Stimulated activated effector memory CD8-positive, alpha-beta T cell treated with anti-CD3 and anti-CD28 coated beads, Interleukin-12 subunit alpha, Interleukin-12 subunit beta, amount 100 ng/mL, for 72 hours (primary cell): Measurements from ENCODE around the gene CLASRP.
"Not testable (repeated sequence)": the region's sequence is repeated elsewhere in the genome, so short reads cannot be mapped to it uniquely, and the experiment has no call there.

Source experiments
- ATAC-seq: fragments of 150-1000 bp; cut with Tn5 transposase; 2 replicates; pipeline ENCODE4 v1.10.0; 2021
- DNase-seq, 2 donors: peaks; one replicate each; pipeline ENCODE4 v3.0.0; 2021 to 2022; ENCODE audit warnings: low spot score in 2 of 2
- H3K27ac Mint-ChIP-seq: one replicate; pipeline ENCODE4 v1.8.0; 2022; ENCODE audit warnings: mild to moderate bottlenecking, mixed read lengths
- H3K36me3 Mint-ChIP-seq: one replicate; pipeline ENCODE4 v1.8.0; 2022; ENCODE audit warnings: mild to moderate bottlenecking, mixed read lengths
- H3K4me1 Mint-ChIP-seq: one replicate; pipeline ENCODE4 v1.8.0; 2022; ENCODE audit warnings: mixed read lengths
- H3K4me3 Mint-ChIP-seq: one replicate; pipeline ENCODE4 v1.8.0; 2022; ENCODE audit warnings: mild to moderate bottlenecking, mixed read lengths
- H3K9me3 Mint-ChIP-seq: one replicate; pipeline ENCODE4 v1.8.0; 2022; ENCODE audit warnings: mixed read lengths

CLASRP gene

DNA sequence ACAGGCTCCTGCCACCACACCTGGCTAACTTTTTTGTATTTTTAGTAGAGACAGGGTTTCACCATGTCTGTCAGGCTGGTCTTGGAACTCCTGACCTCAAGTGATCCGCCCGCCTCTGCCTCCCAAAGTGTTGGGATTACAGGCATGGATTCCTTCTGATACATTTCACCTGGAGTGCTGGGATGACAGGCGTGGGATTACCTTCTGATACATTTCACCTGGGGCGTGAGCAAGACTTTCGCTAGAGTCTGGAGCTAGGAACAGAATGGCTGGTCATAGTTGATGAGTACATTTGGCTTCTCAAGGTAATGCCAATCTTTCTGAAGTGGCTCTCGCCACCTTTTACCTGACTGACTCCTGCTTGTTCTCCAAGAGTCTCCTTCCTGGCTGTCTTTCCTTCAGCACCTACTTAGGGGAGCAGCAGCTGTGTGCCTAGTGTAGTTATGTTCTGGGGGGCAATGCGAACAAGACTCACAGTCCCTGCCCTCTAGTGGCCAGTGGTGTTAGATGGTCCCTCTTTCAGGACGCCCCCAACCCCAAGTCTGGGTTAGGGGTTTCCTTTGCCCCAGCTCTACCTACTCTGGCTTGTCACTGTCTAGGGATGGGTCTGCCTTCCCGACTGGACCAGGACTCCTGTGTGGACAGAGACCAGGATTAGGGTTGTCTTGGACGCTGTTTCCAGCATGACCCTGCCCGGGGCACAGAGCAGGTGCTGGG is 73.4 kb downstream of the CLASRP start:
- no peak for DNase-seq
- Mint-ChIP-seq H3K9me3 (no peaks in the 10 kb centered on the region), H3K4me3 (no peak overlapping the region), H3K27ac (peak overlapping the region; percentile 52), H3K36me3 (peaks cover 4% of the 10 kb centered on the region), H3K4me1 (peaks cover 51% of the 10 kb centered on the region)
- ATAC-seq = no peak

DNA sequence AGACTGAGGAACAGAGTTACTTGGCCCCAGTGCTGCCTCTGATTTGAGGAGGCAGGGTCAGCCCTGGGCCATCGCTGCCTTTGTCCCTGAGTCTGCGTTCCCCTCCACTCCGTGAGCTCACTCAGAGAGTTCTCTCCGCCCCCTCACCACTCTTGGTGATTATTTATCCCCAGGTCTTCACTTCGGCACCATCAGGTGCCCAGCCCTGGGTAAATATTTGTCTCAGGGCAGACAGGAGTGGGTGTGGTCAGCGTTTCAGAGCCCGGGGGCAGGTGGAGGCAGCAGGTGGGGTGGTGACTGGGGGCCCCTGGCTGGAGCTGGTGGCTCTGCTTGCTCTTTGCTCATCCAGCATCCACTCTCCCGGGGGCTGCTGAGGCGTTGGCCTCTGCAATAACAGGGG is 74.8 kb downstream of the CLASRP start:
- H3K36me3 Mint-ChIP-seq = peaks cover 6% of the 10 kb centered on the region
- no peak for DNase-seq
- peaks cover 65% of the 10 kb centered on the region for H3K4me1 Mint-ChIP-seq
- H3K9me3 Mint-ChIP-seq = no peaks in the 10 kb centered on the region
- no peak for ATAC-seq
- H3K4me3 Mint-ChIP-seq = no peak overlapping the region
- H3K27ac Mint-ChIP-seq = peak overlapping the region; percentile 74

DNA sequence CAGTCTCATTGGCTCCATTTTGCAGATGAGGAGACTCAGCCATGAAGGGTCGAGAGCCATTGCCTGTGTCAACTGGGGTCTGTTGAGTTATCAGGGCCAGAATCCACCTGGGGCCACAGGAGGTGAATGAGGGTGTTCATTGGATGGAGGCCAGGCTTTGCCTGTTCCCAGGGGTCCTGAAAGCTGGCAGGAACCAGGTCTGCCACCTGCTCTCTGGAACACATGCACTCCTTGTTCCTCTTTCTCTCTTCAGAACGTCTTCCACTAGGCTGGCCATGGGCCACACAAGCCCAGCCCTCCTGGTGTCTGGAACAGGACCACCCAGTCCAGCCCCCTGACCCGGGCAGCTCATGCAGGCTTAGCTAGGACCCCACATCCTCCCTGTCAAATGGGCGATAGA is 75.3 kb downstream of the CLASRP start:
- ATAC-seq (no peak), DNase-seq (no peak)
- Mint-ChIP-seq H3K27ac (peak overlapping the region; percentile 74), H3K4me1 (peaks cover 67% of the 10 kb centered on the region), H3K4me3 (no peak overlapping the region), H3K36me3 (peaks cover 6% of the 10 kb centered on the region), H3K9me3 (no peaks in the 10 kb centered on the region)

DNA sequence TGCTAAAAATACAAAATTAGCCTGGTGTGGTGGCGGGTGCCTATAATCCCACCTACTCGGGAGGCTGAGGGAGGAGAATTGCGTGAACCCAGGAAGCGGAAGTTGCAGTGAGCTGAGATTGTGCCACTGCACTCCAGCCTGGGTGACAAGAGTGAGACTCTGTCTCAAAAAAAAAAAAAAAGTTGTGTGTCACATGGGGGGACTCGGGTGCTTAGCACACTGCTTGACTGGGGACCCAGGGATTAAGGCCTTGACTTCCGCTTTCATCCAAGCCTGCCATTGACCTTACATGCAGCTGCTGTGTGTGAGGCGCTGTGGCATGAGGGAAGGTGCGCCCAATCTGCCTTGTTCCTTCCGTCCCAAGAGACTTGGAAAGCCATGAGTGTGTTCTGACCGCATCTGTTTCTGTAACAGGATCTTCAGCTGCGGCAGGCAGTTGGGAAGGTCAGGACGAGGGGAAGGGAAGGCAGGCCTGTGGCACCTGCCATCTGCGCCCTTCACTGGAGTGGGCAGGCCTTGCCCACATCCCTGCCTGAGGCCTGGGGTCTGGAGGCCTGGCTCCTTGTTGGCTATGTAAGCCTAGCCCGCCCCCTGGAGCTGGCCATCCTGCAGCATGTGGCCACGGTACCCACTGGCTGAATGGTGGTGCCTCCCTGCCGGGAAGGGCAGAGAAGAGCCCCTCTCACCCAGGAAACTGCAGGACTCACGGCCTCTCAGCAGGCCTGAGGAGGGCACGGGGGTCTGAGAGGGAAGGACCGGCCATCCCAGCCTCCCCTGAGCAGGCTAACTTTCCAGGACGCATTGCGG is 77.2 kb downstream of the CLASRP start:
- no peak overlapping the region for H3K27ac Mint-ChIP-seq
- H3K4me3 Mint-ChIP-seq = peak overlapping the region; percentile 53
- DNase-seq (no peak), ATAC-seq (no peak)
- H3K9me3 Mint-ChIP-seq = no peaks in the 10 kb centered on the region
- H3K36me3 Mint-ChIP-seq = peaks cover 6% of the 10 kb centered on the region
- peaks cover 56% of the 10 kb centered on the region for H3K4me1 Mint-ChIP-seq

DNA sequence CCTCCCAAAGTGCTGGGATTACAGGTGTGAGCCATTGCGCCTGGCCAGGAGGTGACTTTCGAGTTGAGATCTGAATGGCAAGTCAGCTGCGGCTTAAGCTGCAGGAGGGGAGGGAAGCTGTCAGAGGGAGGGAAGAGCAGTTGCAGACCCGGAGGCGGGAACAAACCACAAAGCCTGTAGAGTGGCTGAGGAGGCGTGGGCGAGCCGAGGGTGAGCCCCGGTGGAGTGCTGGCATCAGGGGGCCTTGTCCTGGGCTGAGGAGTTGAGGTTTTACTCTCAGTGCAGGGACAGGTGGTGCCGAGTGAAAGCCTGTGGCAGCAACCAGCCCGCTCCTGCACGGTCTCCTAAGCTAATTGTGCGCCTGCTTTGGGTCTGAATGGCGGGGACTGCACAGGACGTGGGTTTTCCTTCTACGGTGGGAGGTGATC is 78.3 kb downstream of the CLASRP start:
- ATAC-seq = peak; percentile 78
- Mint-ChIP-seq H3K9me3 (no peaks in the 10 kb centered on the region), H3K4me1 (peaks cover 60% of the 10 kb centered on the region)

DNA sequence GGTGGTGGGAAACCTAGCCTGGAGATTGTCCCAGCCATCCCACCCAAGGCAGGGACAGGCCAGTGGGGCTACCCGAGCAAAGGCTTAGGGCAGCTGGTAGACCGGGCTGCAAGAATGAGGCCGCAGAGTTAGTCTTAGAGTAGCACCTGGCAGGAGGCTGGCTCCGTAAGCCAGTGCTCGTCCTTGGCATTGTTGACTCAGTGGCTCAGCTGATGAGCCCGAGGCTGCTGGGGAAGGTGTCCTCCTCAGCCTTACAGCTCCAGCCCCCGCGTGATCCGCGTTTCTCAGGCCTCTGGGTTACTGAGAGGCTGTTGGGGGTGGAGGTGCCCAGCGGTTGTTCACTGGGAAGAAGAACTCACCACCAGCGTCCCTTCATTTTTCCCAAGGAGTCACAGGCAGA is 78.8 kb downstream of the CLASRP start:
- Mint-ChIP-seq H3K27ac (peak overlapping the region; percentile 71), H3K36me3 (peaks cover 6% of the 10 kb centered on the region), H3K4me3 (peak overlapping the region; percentile 53), H3K9me3 (no peaks in the 10 kb centered on the region), H3K4me1 (peaks cover 65% of the 10 kb centered on the region)
- ATAC-seq (peak; percentile 3), DNase-seq (no peak)

More for the DNA sequence above, 78.3 kb downstream of the CLASRP start:
- peak; percentile 37 to 65 for DNase-seq
- Mint-ChIP-seq H3K4me3 (peak overlapping the region; percentile 53), H3K36me3 (peaks cover 6% of the 10 kb centered on the region), H3K27ac (peak overlapping the region; percentile 35)

DNA sequence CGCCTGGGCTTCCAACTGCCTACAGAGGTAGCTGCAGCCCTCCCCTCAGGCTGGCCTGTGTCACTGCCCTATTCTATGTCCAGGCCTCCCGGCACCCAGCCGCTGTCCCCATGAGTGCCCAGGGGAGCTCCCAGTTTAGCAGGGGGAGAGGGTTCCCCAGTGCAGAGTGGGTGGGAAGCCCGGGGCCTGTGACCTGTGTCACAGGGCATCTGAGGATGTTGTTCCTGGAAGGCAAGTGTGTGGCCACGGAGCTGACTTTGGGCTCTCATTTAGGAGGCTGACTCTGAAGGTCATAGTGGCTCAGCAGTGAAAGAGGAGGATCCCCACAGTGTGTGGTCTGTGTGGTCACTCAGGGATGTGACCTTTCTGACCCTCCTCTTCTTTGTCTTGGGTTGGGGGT is 79.3 kb downstream of the CLASRP start:
- Mint-ChIP-seq H3K36me3 (peaks cover 6% of the 10 kb centered on the region), H3K4me3 (peak overlapping the region; percentile 53), H3K9me3 (no peaks in the 10 kb centered on the region), H3K27ac (peak overlapping the region; percentile 71), H3K4me1 (peaks cover 69% of the 10 kb centered on the region)
- ATAC-seq = no peak
- DNase-seq = no peak

DNA sequence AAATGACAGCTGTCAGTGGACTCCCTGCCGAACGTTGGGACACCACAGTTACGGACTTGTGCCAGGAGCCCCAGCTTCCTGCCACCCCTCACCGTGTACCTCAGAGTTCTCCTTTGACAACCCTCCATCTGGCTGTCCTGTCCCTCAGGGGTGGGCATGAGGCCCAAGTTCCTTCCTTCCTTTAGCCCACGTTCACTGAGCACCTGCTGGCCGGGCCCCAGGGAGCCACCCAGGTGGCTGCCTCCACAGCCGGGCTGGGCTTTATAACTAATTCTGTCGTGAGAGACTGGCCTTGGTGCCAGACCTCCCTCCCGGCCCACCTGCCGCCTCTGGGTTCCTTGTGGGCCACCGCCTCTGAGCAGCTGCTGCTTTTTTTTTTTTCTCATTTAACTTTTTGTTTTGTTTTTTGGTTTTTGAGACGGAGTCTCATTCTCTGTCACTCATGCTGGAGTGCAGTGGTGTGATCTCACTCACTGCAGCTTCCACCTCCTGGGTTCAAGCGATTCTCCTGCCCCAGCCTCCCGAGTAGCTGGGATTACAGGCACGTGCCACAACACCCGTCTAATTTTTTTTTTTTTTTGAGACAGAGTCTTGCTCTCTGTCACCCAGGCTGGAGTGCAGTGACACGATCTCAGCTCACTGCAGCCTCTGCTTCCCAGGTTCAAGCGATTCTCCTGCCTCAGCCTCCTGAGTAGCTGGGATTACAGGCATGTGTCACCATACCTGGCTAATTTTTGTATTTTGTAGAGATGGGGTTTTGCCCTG is 79.9 kb downstream of the CLASRP start:
- Mint-ChIP-seq H3K4me3 (peak overlapping the region; percentile 53), H3K27ac (peak overlapping the region; percentile 71), H3K4me1 (peaks cover 74% of the 10 kb centered on the region)
- H3K9me3 Mint-ChIP-seq, H3K36me3 Mint-ChIP-seq, DNase-seq, ATAC-seq: not testable (repeated sequence)

DNA sequence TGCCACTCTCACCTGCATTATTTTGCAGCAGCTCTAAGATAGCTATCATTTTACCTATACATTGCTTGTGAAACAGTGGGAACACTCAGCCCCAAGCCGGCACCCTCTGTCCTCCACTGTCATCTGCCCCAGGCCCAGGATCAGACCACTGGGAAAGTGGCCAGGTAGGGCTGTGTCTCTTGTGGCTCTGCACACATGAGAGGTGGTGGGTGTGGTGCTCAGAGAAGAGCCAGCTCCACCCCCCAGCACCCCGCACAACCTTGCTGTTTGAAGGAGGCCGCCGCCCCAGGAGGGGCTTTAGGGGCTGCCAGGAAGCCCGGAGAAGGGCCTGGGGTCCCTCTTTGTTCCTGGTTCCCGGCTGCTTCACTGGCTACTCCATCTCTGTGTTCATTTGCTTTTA is 80.7 kb downstream of the CLASRP start:
- ATAC-seq = no peak
- Mint-ChIP-seq H3K27ac (no peak overlapping the region), H3K4me3 (no peak overlapping the region), H3K9me3 (no peaks in the 10 kb centered on the region), H3K4me1 (peaks cover 82% of the 10 kb centered on the region), H3K36me3 (peaks cover 11% of the 10 kb centered on the region)
- no peak for DNase-seq
